Endothelial cell of umbilical vein (primary cell): ENCODE measurements around the gene SNAPC5. TPM values are rescaled to one million over a fixed set of nuclear protein-coding genes. Genes with fewer than 3 reads are reported as not detected.

Experiments used
- BruUV-seq: library from RNA; stranded (reverse); fragments of 400-500 nt; replicated peaks from 2 replicates; lab custom pipeline; 2021; lab: Mats Ljungman, UMichigan
- CTCF ChIA-PET: fragments of 300-600, 350-600 bp; sonication (Branson Sonifier 250); formaldehyde crosslinking; loops from one replicate; lab custom pipeline; 2021; ENCODE audit warnings: antibody characterized with exemption, inconsistent platforms; lab: Charles Lee
- POLR2A ChIA-PET: fragments of 300-600, 350-600 bp; sonication (Branson Sonifier 250); formaldehyde crosslinking; loops from one replicate; lab custom pipeline; 2021; ENCODE audit warnings: antibody characterized with exemption, inconsistent platforms; lab: Charles Lee
- DNase-seq: peaks from one replicate; pipeline ENCODE4 v3.0.0-alpha.2; 2011; ENCODE audit warnings: low read depth, low spot score
- FAIRE-seq: peaks from 2 replicates; lab custom pipeline; 2011; peaks lifted over from hg19 to GRCh38; lab: Jason Lieb, UNC
- H2AFZ ChIP-seq: 2 replicates; pipeline ENCODE4 v1.6.0; 2012; ENCODE audit warnings: low read depth, low read length, control low read depth, inconsistent platforms
- H3K27ac ChIP-seq: 2 replicates; pipeline ENCODE4 v1.5.1; 2011; ENCODE audit warnings: low read depth, mild to moderate bottlenecking, control low read depth, low read length, moderate library complexity; ENCODE audit not compliant: insufficient read depth
- H3K27me3 ChIP-seq, 2 experiments: 2 replicates each; pipeline versions ENCODE4 v1.6.0 to v1.6.1; 2011; ENCODE audit warnings: low read length in 2 of 2, mixed read lengths in 1 of 2; ENCODE audit not compliant: control insufficient read depth in 2 of 2, insufficient read depth in 2 of 2
- H3K36me3 ChIP-seq, 2 experiments: 2 replicates in 1 of 2; 3 replicates in 1 of 2; pipeline ENCODE4 v1.5.1; 2011; ENCODE audit warnings: low read length in 2 of 2, mild to moderate bottlenecking in 1 of 2, moderate library complexity in 1 of 2; ENCODE audit not compliant: control insufficient read depth in 2 of 2, insufficient read depth in 2 of 2; ENCODE audit errors: extremely low read depth in 1 of 2
- H3K4me1 ChIP-seq: 3 replicates; pipeline ENCODE4 v1.5.1; 2011; ENCODE audit warnings: mild to moderate bottlenecking, low read length; ENCODE audit not compliant: control insufficient read depth, insufficient read depth; ENCODE audit errors: extremely low read depth
- H3K4me2 ChIP-seq: 2 replicates; pipeline ENCODE4 v1.6.1; 2011; ENCODE audit warnings: low read length, control low read depth, mixed read lengths; ENCODE audit not compliant: insufficient read depth
- H3K4me3 ChIP-seq, 3 experiments: fragments of 200-600 bp in 1 of 3; sonication (generic), shearing (Covaris generic) in 1 of 3; replicated peaks in 1 of 3; 2 replicates each; pipeline ENCODE4 v1.5.1; 2011 to 2016; ENCODE audit warnings: control low read depth in 3 of 3, low read length in 3 of 3, mild to moderate bottlenecking in 2 of 3, inconsistent platforms in 1 of 3, low read depth in 1 of 3, moderate library complexity in 1 of 3; ENCODE audit not compliant: insufficient read depth in 1 of 3
- H3K79me2 ChIP-seq: 2 replicates; pipeline ENCODE4 v1.6.0; 2012; ENCODE audit warnings: low read length, inconsistent platforms; ENCODE audit not compliant: control insufficient read depth, insufficient read depth
- H3K9ac ChIP-seq: replicated peaks from 2 replicates; pipeline ENCODE3; 2011; ENCODE audit warnings: low read length, control low read depth; ENCODE audit not compliant: insufficient read depth; ENCODE audit errors: extremely low read depth
- H3K9me1 ChIP-seq: replicated peaks from 3 replicates; pipeline ENCODE4 v1.6.0; 2011; ENCODE audit warnings: mild to moderate bottlenecking, low read length; ENCODE audit not compliant: control insufficient read depth, insufficient read depth; ENCODE audit errors: extremely low read depth
- H3K9me3 ChIP-seq: replicated peaks from 2 replicates; pipeline ENCODE4 v1.5.1; 2012; ENCODE audit warnings: low read length, inconsistent platforms; ENCODE audit not compliant: control insufficient read depth, insufficient read depth
- H4K20me1 ChIP-seq: replicated peaks from 2 replicates; pipeline ENCODE3; 2011; ENCODE audit warnings: mild to moderate bottlenecking, low read length; ENCODE audit not compliant: control insufficient read depth, insufficient read depth; ENCODE audit errors: extremely low read depth
- CTCF ChIP-seq, 2 donors: IDR thresholded peaks; 1 replicate in 1 of 2; 2 replicates in 1 of 2; pipeline ENCODE4 v1.5.1; 2011; ENCODE audit warnings: low read length in 2 of 2, mild to moderate bottlenecking in 2 of 2, moderate library complexity in 2 of 2, control low read depth in 1 of 2, inconsistent platforms in 1 of 2, low read depth in 1 of 2; ENCODE audit not compliant: insufficient read depth in 1 of 2; ENCODE audit errors: extremely low read depth in 1 of 2
- EZH2 ChIP-seq: IDR thresholded peaks from 2 replicates; pipeline ENCODE4 v1.6.1; 2012; ENCODE audit warnings: borderline replicate concordance, low read depth, mild to moderate bottlenecking, moderate library complexity, low read length, inconsistent platforms; ENCODE audit not compliant: severe bottlenecking
- FOS ChIP-seq: IDR thresholded peaks from 2 replicates; pipeline ENCODE4 v1.6.1; 2011; ENCODE audit warnings: mild to moderate bottlenecking, low read length, moderate library complexity, borderline replicate concordance; ENCODE audit not compliant: insufficient read depth
- GATA2 ChIP-seq: IDR thresholded peaks from 2 replicates; pipeline ENCODE4 v1.7.0; 2011; ENCODE audit warnings: low read depth, mild to moderate bottlenecking, moderate library complexity, mixed read lengths, low read length; ENCODE audit not compliant: insufficient read length, insufficient read depth
- JUN ChIP-seq: IDR thresholded peaks from 2 replicates; pipeline ENCODE4 v1.6.1; 2011; ENCODE audit warnings: borderline replicate concordance, low read depth; ENCODE audit not compliant: insufficient read length, insufficient read depth
- MAX ChIP-seq: IDR thresholded peaks from 2 replicates; pipeline ENCODE4 v1.6.1; 2011; ENCODE audit not compliant: insufficient read depth, insufficient read length
- MYC ChIP-seq: IDR thresholded peaks from one replicate; pipeline ENCODE4 v1.6.1; 2011; ENCODE audit warnings: mild to moderate bottlenecking, low read depth, low read length
- POLR2A ChIP-seq: IDR thresholded peaks from 2 replicates; pipeline ENCODE4 v1.6.1; 2012; ENCODE audit warnings: low read depth, mild to moderate bottlenecking, control low read depth, low read length
- POLR2AphosphoS5 ChIP-seq: IDR thresholded peaks from 2 replicates; pipeline ENCODE4 v1.6.1; 2012; ENCODE audit warnings: low read depth, mild to moderate bottlenecking, control low read depth, low read length, moderate library complexity; ENCODE audit not compliant: insufficient read depth
- dilution Hi-C: fragments of 300-500 bp; cut with MboI; formaldehyde crosslinking; loops from one replicate; pipeline ENCODE4 v1.15.0; 2019; ENCODE audit warnings: low sequenced_read_pairs; ENCODE audit not compliant: extremely low pct_ligation_motif_present
- intact Hi-C: fragments of 100-400 bp; cut with micrococcal nuclease; formaldehyde crosslinking; loops from one replicate; pipeline ENCODE4 v1.10.0; 2022
- polyA plus RNA-seq, 4 experiments: library from polyadenylated mRNA; depleted of rRNA in 3 of 4; stranded (reverse) in 3 of 4; unstranded in 1 of 4; fragments of >200 nt; gene quantifications; 2 replicates each; pipeline versions ENCODE4 v1.2.1 to v1.2.3, GENCODE V29; 2011 to 2012; ENCODE audit warnings: missing spikeins in 1 of 4
- total RNA-seq: library from RNA; stranded (reverse); gene quantifications from 2 replicates; pipeline ENCODE4 v1.2.3, GENCODE V29; 2021

The SNAPC5 gene
- total and polyA plus RNA-seq, 2 donors (not counting 3 experiments of a cell fraction or from before 2014, with no cell fraction given): 16.0 to 17.4 TPM

DNA sequence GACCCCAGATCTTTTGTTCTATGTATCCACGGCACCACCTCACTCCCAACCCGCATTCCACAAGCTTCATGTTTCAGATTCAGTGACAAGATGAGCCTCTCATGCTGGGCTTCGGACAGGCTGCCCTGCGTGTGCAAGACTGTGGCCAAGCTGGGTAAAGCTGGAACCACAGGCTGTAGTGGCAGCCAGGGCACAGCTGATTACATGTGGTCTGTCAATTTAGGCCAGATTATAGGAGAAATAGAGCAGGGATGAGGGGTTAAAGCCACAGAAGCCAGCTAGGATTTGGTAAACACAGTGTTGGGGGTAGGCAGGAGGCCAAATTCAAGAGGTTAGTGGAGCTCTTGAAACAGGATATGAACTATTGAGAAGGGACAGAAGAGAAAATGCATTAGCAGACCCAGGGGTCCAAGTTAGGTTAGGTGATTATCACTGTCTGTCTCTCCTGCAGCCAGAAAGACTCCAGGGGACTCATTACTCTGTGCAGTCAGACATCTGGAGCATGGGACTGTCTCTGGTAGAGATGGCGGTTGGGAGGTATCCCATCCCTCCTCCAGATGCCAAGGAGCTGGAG lies 12.9 kb downstream of the SNAPC5 start:
- Histone ChIP-seq H3K4me1 (no peaks in the 10 kb centered on the region), H2AFZ (no peak overlapping the region), H3K27ac (no peak overlapping the region), H3K79me2 (no peaks in the 10 kb centered on the region), H3K9me3 (no peaks in the 10 kb centered on the region), H3K27me3 (no peaks in the 10 kb centered on the region), H3K9ac (no peak overlapping the region), H3K4me3 (no peak overlapping the region), H4K20me1 (no peaks in the 10 kb centered on the region), H3K4me2 (no peak overlapping the region), H3K9me1 (no peaks in the 10 kb centered on the region), H3K36me3 (peaks cover 5 to 26% of the 10 kb centered on the region in 2 experiments)
- intact Hi-C loops: no loop called here
- FAIRE-seq (no peak), DNase-seq (no peak)
- CTCF ChIA-PET: interaction anchor here (1.4 kb wide), 1 partner anchor 13 kb away, joined by 5 read pairs; the partner anchor contains the start of gene SNAPC5
- dilution Hi-C loops: no loop called here
- POLR2A ChIA-PET: interaction anchor here (0.6 kb wide), 1 partner anchor 53 kb away, joined by 4 read pairs; no protein-coding TSS in a partner anchor
- no TSS peak for BruUV-seq
- TF ChIP-seq MYC (no peak), POLR2AphosphoS5 (no peak), POLR2A (no peak), FOS (no peak), CTCF (IDR thresholded peaks at IDR 0.05; ENCODE audit: extremely low read depth in 1 of 2, insufficient read depth in 1 of 2, low read depth in 1 of 2, low read length in 2 of 2) (no peak), EZH2 (no peak), MAX (no peak), JUN (no peak), GATA2 (no peak)
